ENCODE data around the gene LONP1.

LONP1 gene

GRCh38 chr19:5718579-5719273 is 1.2 kb downstream of the LONP1 start:
- DNase-seq (ENCODE audit: extremely low read depth, low read depth) = peak; percentile 89
- TF ChIP-seq CTCF (IDR thresholded peaks at IDR 0.05; ENCODE audit: low read depth, low read length) = no peak

GRCh38 chr19:5718037-5718578 is 1.8 kb downstream of the LONP1 start:
- no peak for TF ChIP-seq CTCF (IDR thresholded peaks at IDR 0.05; ENCODE audit: low read depth, low read length)
- no peak for DNase-seq (ENCODE audit: extremely low read depth, low read depth)

GRCh38 chr19:5717215-5717935 is 2.6 kb downstream of the LONP1 start:
- DNase-seq (ENCODE audit: extremely low read depth, low read depth) = no peak
- no peak for TF ChIP-seq CTCF (IDR thresholded peaks at IDR 0.05; ENCODE audit: low read depth, low read length)

- DNase-seq (ENCODE audit: extremely low read depth, low read depth) = no peak
- no peak for TF ChIP-seq CTCF (IDR thresholded peaks at IDR 0.05; ENCODE audit: low read depth, low read length)
Measured at GRCh38 chr19:5714816-5715215, 5.1 kb downstream of the LONP1 start.

- no peak for DNase-seq (ENCODE audit: extremely low read depth, low read depth)
- no peak for TF ChIP-seq CTCF (IDR thresholded peaks at IDR 0.05; ENCODE audit: low read depth, low read length)
Measured at GRCh38 chr19:5713228-5713627, 6.7 kb downstream of the LONP1 start.

- no peak for DNase-seq (ENCODE audit: extremely low read depth, low read depth)
- TF ChIP-seq CTCF (IDR thresholded peaks at IDR 0.05; ENCODE audit: low read depth, low read length) = no peak
Measured at GRCh38 chr19:5711713-5712161, 8.2 kb downstream of the LONP1 start.

GRCh38 chr19:5711025-5711424 is 8.9 kb downstream of the LONP1 start:
- DNase-seq (ENCODE audit: extremely low read depth, low read depth) = no peak

More at GRCh38 chr19:5711025-5711424, 8.9 kb downstream of the LONP1 start:
- TF ChIP-seq CTCF (IDR thresholded peaks at IDR 0.05; ENCODE audit: low read depth, low read length) = no peak
